ENCODE data around the gene GOLGA6D. TPM values are rescaled to one million over a fixed set of nuclear protein-coding genes. Genes with fewer than 3 reads are reported as not detected.
"Not testable (repeated sequence)": the region's sequence is repeated elsewhere in the genome, so short reads cannot be mapped to it uniquely, and the experiment has no call there.

Gene GOLGA6D, protein sequence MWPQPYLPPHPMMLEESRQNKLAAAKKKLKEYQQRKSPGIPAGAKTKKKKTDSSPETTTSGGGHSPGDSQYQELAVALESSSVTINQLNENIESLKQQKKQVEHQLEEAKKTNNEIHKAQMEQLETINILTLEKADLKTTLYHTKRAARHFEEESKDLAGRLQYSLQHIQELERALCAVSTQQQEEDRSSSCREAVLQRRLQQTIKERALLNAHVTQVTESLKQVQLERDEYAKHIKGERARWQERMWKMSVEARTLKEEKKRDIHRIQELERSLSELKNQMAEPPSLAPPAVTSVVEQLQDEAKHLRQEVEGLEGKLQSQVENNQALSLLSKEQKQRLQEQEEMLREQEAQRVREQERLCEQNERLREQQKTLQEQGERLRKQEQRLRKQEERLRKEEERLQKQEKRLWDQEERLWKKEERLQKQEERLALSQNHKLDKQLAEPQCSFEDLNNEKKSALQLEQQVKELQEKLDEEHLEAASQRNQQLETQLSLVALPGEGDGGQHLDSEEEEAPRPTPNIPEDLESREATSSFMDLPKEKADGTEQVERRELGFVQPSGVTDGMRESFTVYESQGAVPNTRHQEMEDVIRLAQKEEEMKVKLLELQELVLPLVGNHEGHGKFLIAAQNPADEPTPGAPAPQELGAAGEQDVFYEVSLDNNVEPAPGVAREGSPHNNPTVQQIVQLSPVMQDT
- polyA plus RNA-seq (ENCODE audit: insufficient read length in 4 of 4) = under 1 TPM; 0.10 to 0.32 (median 0.20) TPM

DNA sequence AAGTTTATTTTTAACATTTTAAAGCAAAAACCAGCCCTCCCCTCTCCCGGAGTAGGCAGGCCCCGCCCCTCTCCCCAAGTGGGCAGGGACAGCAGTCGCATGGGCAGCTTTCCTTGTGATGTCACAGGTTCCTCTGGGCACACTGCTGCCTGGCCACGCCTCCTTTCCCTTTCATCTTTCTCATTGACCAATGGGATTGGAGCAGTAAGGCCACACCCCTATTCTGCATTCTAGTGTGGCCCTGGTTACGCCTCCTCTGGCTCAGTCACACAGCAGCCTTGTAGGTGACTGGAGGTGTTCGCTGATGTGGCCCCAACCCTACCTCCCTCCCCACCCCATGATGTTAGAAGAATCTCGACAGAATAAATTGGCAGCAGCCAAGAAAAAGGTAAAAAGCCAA, at the start of gene GOLGA6D:
TSS of gene GOLGA6D (plus strand) at position 264 of the 400 bp plus-strand sequence. CDS start at position 305, 41 bp downstream.
- not testable (repeated sequence) for DNase-seq (ENCODE audit: low read depth in 4 of 4, low spot score in 3 of 4)

DNA sequence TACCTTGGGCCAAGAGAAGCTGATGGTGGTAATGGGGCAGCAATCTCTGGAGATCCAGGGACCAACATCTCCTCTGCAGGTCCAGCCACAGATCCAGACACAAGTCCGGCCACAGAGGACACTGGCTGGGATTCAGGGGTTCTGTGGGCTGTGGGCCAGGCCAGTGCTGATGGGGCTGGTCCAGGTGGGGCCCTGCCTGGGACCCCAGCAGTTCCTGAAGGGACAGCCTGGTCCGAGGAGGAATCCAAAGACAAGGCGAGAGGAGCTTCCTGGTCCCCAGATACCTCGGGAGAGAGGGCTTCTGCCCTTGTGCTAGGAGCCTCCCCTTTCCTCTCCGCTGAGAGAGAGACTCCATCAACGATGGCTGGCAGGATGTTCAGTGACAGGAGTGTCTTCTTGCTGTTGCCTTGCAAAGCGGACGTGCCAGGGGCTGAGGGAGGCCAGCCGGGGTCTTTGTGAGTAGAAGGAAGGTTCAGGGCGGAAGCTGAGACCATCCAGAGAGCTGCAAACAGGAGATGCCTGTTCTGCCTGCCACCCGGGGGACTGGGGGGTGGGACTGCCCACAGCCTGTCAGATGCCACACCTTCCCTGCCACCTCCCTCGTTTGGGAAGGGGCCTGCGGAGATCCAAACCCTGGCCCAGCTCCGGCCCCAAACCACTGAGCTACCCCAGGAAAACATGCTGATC, 49.0 kb upstream of the GOLGA6D start:
- DNase-seq (ENCODE audit: low read depth in 4 of 4, low spot score in 3 of 4) = no peak

DNA sequence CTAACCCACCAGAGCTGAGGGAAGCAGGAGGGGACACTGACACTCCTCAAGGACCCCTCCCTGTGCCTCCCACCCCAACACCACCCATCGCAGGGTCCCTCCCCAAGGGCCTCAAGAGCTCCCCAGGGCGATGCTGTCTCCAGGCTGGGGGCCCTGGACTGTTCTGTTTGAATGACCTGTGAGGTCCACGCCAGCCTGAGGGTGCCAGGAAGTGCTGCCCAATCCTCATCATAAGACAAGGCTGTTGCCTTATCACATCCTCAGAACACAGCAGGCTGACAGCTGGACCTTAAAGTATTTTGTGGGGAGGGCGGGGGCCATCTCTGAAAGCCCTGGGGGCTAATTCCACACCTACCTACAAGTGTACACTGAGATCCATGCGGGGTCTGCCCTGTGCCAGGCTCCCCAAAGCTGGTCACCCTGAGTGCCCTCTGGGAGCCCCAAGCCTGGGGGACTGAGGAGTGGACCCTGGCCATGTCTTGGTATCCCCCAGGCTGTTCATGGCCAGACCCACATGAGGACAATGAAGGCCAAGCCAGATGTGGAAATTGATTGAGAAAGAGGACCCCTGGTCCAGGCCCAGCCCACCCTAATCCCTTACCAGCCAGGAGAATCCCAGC, 48.3 kb upstream of the GOLGA6D start:
- no peak for DNase-seq (ENCODE audit: low read depth in 4 of 4, low spot score in 3 of 4)

DNA sequence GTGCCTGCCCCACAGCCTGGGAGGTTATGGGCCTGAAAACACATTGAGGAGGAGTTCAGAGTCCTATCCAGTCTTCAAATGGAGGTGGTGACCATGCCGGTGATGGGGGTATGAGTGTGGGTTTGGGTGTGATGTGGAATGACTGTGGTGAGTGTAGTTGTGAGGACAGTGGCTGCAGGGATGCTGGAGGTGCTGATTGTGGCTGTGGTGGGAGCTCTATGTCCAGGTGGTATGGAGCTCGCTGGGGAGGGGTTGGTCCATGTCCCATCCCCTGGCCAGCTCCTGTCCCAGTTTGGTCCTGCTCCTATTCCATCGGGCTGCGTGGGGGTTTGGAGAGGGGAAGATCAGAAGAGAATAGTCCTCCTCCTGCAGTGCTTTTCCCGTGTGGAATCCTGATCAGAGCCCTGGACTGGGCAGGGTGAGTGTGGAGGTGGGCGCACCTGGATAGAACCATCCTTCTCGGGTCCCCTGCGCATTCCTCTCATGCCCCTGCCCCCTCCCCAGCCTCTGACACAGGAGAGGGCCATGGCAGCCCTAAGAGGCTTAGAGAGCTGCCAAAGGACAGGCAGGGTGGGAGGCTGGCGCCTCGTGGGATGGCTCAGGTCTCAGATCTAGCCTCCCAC, 47.5 kb upstream of the GOLGA6D start:
- DNase-seq (ENCODE audit: low read depth in 4 of 4, low spot score in 3 of 4) = no peak

DNA sequence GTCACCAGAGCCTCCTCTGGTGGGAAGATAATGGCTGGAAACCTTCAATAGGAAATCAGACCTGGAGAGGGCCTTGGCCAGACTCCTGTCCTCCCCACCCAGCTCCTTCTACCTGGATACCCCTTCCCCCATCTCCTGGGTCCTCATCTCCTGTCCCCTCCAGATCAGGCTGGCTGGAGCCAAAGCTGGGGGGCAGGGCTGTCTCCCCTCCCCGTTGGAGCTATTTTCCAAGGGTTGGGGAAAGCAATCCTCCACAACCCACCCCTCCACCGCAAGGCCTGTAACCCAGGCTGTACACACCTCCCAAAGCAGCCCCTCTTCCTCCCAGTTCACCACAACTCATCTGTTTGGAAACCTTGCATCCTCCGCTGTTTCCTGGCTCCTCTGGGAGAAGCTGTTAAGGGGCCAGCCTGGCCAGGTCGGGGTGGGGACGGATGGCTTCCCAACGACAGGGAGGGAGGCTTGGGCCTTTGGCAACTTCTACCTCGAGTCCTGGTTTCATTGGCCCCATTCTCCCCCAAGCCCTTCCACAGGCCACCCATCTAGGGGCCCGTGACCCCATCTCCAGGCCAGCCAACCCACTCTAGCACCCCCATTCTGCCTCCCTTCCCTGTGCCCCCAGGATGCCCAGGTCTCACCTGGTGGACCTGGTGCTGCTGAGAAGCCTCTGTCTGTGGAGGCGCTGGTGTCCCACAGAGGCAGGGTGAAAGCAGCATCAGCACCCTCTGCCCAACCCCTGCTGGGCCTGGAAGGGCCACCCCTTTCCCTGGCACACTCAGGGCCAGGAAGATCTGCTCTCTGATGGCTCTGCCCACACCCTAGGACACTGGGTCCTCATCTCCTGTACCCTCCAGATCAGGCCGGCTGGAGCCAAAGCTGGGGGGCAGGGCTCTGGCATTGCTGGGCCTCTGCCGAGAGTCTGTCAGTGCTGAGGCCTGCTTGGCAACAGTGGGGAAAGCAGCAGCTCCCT, 46.6 kb upstream of the GOLGA6D start:
- no peak for DNase-seq (ENCODE audit: low read depth in 4 of 4, low spot score in 3 of 4)

DNA sequence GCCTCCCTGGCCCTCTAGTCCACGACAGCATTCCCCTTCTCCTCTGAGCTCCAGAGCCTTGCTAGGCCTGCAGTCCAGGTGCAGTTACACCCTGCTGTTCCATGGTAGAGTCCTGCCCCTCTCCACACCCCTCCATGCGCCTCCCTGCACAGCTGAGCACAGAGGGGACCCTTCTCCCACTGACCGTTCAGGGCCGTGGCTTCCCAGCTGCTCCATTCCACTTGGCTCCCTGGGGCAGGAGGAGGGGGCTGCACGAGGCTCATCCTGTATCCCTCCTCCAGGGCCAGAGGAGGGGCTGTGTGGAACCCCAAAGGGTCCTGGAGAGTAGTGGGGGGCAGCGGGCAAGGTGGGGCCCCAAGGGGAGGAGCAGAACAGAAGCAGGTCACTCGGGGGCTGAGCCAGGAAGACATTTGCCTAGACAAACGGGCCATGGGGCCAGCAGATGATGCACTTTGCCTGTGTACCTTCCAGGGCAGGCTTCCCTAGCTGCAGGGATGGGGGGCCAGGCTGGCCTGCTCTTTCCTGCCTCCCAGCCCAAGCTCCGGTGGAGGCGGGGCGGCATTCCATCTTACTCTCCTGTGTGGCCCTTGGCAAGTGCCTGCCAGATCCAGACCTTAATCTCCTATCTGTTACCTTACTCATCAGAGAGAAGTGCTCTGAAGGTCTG, 45.2 kb upstream of the GOLGA6D start:
- no peak for DNase-seq (ENCODE audit: low read depth in 4 of 4, low spot score in 3 of 4)

DNA sequence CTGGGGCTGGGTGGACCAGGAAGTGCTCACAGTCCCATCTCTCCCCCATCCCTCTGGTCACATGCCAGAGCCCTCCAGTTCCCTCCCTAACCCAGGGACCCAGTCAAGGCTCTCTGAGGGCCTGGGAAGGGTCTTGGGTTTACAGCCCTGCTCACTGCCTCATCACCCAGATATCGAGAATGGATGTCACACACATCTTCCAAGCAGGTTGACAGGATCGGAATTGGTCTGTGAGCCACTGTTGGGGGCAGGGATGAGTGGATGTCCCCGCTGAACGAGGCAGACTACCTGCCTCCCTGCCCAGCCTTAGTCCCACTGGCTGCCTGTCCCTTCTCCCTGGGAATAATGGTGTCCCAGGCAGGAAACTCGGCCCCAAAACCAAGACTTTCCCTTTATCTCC, 44.5 kb upstream of the GOLGA6D start:
- DNase-seq (ENCODE audit: low read depth in 4 of 4, low spot score in 3 of 4) = no peak

DNA sequence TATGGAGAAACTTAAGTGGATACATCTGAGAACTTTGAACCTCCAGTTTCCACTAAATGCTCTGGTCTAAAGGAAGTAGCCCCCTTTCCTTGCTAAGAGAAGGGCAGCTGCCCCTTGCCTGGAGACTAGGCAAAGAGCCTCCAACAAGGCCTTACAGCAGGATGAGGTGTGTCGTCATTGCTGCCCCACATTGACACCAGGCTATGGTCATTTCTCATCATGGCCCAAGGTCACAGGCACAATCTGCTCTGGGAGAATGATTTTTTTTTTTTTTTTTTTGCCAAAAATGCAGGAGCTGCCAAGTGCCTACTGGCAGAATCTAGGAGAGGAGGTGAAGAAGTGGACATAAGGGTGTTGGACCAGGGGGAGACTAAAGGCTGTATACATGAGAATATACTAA, 36.9 kb upstream of the GOLGA6D start:
- not testable (repeated sequence) for DNase-seq (ENCODE audit: low read depth in 4 of 4, low spot score in 3 of 4)

DNA sequence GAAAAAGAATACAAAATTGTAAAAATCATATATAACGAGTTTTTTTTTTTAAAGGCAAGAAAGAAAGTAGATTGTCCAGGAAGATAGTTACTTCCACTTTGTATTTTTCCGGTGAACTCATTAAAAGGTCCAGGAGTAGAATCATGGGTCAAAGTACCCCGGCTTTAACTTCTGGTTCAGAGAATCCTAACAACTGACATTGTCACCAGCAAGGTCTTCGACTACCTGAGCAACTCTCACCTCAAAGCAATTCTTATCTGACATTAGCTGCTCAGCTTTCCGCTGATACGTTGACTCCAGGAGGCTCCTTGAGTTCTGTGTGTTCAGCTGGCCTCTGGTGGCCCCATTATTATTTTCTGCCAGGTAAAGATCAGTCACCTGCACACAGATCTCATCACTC, 33.6 kb upstream of the GOLGA6D start:
- DNase-seq (ENCODE audit: low read depth in 4 of 4, low spot score in 3 of 4) = not testable (repeated sequence)

DNA sequence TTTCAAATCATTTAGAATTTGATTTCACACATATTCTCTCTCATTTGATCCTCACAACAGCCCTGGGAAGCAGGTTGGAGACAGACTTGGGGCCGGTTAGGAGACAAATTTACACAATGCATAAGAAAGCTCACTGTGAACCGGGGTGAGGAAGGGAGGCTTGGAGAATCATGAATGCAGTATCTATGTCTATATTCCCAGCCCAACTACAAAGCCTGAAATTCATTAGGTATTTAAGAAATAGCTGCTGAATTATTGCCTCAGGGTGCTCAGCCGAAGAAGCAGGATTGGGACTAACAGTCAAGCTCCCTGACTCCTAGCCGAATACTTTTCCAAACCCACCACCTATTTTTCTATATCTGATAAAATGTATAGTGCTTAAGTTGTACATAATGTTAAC, 32.9 kb upstream of the GOLGA6D start:
- DNase-seq (ENCODE audit: low read depth in 4 of 4, low spot score in 3 of 4) = no peak

DNA sequence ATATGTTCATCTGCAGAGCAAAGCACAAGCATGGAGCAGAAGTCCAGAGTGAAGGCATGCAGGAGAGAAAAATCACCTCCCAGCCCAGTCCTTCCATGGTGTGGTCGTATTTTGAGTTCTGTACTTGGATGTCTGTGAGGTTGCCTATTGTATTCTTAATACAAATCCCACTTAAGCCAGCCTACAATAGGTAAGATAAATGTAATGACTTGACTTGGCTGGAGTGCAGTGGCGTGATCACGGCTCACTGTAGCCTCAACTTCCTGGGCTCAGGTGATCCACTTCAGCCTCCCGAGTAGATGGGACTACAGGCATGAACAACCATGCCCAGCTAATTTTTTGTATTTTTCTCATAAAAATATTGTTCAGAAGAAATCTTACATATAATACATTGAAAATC, 31.3 kb upstream of the GOLGA6D start:
- not testable (repeated sequence) for DNase-seq (ENCODE audit: low read depth in 4 of 4, low spot score in 3 of 4)

DNA sequence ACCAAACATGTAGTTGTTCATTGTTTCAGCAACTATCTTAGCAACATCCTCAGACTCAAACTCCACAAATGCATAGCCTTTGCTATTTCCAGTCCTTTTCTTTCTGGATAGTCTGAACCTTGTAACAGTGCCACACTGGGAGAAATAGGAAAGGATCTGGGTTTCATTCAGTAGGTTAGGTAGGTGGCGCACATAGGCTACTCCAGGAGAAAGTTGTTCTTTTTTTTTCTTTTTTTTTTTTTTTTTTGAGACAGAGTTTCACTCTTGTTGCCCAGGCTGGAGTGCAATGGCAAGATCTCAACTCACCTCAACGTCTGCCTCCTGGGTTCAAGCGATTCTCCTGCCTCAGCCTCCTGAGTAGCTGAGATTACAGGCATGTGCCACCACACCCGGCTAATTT, 30.4 kb upstream of the GOLGA6D start:
- DNase-seq (ENCODE audit: low read depth in 4 of 4, low spot score in 3 of 4) = not testable (repeated sequence)

DNA sequence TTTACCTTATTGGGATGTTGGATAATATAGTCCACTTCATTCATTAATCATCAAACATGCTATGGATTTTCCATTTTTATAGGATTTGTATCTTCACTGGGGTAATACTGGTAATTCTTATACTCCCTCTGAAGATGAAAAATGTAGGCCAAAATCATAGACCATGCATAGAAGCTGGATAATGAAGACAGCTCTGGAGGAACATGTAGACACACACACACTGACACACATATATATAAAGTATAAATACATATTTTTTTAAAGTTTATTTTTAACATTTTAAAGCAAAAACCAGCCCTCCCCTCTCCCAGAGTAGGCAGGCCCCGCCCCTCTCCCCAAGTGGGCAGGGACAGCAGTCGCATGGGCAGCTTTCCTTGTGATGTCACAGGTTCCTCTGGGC, 24.6 kb upstream of the GOLGA6D start, which contains the start of gene GOLGA6C:
TSS of gene GOLGA6C (plus strand) at position 301 of the 400 bp plus-strand sequence. CDS start 265 bp downstream, outside the sequence.
- DNase-seq (ENCODE audit: low read depth in 4 of 4, low spot score in 3 of 4) = not testable (repeated sequence)

DNA sequence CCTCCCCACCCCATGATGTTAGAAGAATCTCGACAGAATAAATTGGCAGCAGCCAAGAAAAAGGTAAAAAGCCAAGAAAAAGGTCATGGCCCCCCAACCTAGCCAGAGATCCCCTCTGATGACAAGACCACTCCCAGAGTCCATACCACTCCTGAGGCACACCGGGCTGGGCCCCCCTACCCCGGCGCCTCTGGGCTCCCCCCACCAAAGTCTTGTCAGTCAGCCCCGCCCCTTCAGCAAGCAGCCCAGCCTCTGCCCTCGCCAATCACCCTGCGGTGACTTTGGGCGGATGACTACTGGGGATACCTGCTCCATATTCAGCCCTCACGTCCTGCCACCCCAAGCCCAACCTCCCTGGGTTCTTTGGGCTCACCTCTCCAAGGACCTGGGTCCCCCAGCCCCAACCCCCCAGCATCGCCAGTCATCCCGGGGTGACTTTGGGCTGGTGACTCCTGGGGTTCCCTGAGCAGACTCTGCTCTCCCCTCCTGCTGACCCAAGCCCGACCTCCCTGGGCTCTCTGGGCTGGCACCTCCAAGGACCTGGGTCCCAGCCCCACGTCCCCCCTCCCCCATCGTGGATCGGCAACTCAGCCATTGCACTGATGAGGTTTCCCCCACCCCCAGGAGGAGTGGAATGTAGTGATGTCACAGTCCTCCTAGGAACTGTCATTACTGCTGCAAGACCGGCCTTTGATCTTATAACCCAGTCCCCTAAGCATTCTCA, 23.9 kb upstream of the GOLGA6D start:
- not testable (repeated sequence) for DNase-seq (ENCODE audit: low read depth in 4 of 4, low spot score in 3 of 4)

DNA sequence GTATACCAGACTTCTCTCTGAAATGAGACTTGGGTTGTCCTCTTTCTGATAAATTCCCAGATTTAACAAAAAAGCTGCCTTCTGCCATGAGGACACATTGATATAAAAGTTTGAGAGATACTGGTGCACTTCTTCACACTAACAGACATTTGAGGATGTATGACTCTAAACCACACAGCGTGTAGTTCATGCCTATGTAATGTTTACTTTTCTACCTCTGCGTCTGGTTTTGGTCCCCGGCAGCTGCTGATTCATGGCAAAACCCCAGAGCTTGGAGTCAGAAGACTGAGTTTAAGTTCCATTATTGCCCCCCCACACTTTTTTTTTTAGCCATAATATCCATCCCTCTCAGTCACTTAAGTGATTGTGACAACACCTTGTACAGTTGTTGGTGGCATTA, 22.8 kb upstream of the GOLGA6D start:
- not testable (repeated sequence) for DNase-seq (ENCODE audit: low read depth in 4 of 4, low spot score in 3 of 4)

DNA sequence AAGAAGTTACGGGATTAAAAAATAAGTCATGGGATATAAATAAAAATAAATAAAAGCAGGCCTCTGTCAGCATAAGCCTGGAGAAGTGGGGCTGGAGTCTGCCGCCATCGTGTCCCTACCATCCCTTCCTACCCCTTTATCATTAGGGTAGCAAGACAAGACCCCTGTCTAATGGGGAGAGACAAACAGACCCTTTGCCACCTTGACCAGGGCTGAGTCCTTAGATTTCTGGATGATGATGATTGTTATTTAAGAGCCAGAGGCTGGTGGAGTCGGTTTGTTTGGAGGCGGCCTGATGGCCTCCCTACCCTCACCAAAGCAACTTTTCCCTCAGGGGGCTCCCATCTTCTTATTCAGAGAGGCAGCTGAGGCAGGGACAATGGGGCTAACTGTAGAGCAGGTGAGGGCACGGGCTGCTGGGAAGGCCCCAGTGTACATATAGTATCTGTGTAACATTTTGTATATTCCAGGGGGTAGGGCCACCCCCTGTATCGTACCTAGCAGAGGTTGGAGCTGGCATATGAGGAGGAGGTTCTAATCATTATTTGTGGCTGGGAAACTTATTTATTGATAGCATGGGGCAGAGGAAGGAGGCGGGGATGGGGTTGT, 8.8 kb upstream of the GOLGA6D start:
- not testable (repeated sequence) for DNase-seq (ENCODE audit: low read depth in 4 of 4, low spot score in 3 of 4)

DNA sequence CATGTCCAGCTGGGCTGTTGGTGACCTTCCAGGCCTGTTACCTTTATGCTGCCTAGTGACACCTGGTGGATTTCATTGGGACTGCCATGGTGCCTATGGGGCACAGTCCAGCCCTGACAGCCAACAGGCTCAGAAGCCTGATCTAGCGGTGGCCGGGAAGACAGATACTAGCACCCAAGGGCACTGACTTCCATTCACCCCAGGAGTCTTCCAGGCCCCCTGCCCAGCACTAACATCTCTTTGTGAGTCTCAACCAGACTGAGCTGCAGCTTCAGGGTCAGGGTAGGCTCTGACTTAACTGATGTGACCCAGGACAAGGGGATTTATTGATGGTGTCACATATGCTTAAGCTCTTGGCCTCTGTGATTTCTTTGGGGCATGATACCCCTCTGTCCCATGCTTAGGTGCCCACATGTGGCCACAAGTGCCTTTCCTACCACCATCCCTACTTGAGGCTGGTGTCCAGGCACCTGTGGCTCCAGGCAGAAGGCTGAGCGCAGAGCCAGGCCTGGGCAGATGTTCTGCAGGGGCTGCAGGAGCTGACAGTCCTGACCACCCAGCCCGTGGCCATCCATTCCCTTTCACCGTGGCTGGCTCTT, 8.0 kb upstream of the GOLGA6D start:
- DNase-seq (ENCODE audit: low read depth in 4 of 4, low spot score in 3 of 4) = peak in 1 of 4 donors; percentile 20
